ENCODE data around the gene GMIP.
"Not testable (repeated sequence)": the region's sequence is repeated elsewhere in the genome, so short reads cannot be mapped to it uniquely, and the experiment has no call there.

Gene GMIP

DNA sequence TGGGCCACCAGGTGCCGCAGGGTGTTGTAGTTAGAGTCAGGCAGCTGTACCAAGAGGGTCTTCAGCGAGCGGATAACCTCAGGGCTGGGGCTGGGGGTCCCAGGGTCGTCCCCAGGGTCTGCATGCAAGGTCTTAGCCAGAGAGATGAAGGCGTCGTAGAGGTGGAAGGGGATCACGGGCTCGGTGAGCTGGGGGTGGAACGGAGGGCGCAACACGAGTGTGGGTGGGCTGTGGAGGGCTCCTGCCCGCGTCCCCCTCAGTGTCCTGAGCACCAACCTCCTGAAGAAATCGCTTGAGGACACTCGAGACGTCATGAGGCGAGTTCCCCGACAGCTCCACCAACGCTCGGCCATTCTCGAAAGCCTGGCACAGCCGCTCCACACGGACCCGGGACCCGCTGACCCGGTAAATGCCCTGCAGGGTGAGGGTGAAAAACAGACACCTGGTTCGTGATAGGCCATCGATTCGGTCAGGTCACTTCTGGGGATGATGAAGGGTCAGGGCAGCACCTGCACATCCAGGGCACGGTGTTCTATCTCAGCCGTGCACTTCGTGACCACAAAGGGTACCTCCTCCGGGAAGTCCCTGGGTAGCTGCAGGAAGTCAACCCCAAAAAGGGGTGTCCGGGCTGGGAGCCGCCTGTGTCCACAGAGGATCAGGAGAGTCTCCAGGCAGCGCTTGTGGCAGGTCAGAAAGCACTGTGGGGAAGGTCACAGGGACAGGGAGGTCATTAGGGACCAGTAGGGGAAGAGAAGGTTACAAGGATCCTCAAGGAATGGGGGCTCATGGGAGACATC lies 8.7 kb downstream of the GMIP start:
- DNase-seq (ENCODE audit: low read depth, low spot score), result no peak

DNA sequence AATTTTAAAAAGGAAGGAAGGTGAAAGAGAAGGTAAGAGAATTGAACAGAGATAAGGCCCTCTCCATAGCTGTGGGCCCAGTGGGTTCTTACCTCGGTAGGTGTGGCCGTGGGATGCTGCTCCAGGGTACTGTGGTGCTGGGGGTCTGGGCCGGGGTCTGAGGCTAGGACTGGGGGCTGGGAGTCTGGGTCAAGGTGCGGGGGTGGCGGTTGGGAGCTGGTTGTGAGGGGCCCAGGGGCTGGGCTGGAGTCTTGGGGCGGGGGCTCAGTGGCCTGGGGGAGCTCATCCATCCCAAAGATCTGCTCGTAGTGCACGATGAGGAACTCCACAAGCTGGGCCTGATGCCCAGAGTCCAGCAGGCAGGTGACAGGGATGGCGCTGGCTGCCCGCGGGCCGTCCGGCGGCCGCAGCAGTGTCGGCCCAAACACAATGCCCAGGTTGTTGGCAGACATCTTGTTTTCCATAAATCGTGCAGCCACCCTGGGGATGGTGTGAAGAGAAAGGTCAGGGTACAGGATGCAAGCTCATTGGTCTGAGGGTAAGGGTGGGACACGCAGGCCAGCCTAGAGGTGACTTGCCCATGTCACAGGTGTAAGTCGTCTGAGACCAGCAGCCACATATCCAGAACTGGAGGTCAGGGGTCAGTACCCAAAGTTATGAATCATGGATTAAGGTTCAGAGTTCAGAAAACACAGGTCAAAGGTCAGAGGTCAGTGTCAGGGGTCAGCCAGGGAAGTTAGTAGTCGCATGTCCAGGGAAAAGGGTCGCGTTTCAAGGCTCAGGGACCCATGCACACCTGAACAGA lies 9.5 kb downstream of the GMIP start:
- DNase-seq (ENCODE audit: low read depth, low spot score), result no peak

DNA sequence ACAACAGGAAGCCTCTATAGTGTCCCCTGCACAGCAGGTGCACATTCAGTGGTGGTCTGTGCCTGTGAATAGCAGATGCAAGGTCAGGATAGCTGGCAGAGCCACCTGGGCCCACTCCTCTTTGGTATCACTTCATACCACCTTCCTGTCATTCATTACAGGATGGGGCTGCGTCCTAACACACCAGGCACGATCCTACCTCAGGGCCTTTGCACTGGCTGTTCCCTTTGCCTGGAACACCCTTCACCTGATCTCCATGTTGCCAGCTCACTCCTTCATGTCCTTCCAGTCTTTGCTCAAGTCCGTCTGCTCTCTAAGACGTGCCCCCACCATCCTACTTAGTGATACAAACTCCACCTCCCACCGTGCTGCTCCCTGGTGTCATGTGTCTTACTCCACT lies 10.8 kb downstream of the GMIP start:
- DNase-seq (ENCODE audit: low read depth, low spot score), result no peak

DNA sequence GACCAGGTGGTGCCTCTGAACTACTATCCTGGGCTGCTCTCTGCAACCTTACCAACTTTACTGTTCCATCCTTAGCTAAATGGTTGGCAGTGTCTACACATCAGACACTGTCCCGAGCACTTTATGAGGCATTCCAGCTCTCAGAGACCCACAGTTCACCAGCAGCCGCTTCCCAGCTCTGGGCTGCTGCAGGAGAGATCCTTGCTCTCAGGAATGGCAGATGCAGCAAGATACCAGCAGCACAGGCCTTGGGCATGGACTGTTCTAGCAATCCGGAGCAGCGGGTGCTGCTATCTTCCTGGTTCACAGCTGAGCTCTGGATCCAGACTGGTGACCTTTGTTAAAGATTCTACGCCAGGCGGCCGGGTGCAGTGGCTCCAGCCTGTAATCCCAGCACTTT lies 12.1 kb downstream of the GMIP start:
- no peak for DNase-seq (ENCODE audit: low read depth, low spot score)

DNA sequence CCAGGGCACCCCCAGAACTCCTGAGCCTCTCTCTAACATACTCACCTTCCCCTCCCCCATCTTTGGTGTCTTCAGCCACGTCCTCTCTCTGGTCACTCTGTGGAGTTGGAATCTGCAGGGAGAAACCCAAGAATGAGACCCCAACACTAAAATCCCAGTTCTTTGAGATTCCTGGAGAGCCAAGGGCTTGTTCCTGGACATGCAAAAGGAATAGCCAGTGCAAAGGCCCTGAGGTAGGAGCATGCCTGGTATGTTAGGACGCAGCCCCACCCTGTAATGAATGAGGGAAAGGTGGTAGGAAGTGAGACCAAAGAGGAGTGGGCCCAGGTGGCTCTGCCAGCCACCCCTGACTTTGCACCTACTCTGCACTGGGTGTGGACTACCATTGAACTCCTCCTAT lies 13.0 kb downstream of the GMIP start:
- DNase-seq (ENCODE audit: low read depth, low spot score), result no peak

DNA sequence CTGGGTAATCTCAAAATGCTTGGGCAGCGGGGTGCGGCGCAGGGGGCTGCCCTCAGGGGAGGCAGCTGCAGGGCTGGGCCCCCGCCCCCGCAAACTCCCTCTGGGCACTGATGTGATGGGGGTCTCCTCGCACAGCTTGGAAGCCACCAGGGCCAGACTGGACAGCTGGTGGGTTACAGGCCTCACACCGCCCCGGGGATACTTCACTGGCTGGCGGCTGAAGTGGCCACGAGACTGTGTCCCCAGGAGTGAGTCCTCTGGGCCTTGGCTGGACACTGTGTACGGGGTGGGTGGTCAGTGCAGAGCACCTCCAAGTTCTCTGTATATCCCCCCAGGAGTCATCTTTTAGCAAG lies 13.4 kb downstream of the GMIP start:
- DNase-seq (ENCODE audit: low read depth, low spot score), result no peak

DNA sequence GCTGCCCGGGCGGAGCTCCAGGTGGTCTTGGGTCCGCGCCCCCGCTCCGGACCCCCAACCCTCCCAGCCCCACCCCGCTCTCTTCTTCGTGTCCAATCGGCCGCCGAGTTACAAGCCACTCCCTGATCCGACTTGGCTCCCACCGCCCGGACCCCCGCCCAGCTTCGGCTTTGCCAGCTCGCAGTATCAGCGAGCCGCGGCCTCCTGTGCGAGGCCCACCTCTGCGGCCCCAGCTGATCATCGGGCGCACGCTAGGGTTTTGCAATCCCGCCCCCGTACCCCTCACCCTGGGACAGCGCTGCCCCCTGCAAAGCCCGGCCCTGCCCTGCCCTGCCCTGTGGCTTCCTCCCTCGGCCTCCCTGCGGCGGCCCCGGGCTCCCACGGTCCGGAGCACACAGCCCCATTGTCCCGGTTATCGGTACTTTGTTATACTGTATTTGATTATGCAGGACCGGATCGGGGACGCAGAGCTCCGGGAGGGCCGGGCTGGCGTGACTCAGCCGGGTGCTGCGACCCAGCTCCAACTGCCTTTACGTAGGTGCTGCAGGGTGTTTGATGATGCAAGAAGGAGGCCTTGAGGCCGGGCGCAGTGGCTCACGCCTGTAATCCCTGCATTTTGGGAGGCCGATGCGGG lies 14.8 kb downstream of the GMIP start:
- no peak for DNase-seq (ENCODE audit: low read depth, low spot score)

DNA sequence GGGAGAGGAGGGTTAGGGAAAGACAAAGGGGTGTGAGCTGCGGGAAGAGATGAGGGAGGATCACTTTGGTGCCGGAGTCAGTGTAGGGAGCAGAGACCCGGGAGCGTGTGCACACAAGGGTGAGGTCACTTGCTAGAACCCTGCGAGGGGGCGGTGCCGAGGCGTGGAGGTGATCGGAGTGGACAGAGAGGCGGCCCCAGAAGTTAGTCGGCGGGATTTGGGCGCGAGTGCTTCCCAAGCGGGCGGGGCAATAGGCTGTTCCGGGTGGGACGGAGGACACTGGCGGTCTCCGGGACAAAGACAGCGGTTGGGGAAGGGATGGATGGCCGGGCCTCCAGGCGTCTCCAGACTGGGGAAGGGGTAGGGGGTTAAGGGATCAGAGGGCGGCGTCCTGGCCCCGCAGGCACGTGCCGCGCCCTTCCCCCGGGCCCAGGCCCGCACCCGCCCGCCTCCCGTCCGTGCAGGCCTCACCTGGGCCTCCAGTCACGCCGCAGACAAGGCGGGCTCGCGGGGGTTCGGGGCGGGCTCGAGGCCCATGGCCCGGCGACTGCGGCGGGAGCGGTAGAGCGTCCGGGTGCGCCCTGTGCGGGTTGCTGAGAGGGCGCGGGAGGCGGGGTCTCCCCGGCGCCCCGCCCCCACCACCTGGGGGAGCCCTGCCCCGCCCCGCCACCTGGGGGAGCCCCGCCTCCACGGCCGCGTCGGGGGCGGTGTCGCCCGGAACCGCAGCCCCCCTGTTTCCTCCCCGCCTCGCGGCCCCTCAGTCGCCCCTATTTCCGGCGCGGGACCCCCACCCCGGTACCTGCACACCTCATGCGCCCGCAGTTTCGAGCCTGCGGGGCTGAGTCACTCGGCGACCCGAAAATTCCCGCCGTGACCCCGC lies 15.6 kb downstream of the GMIP start, which contains the start of gene LPAR2:
Gene LPAR2, minus strand, starts transcription at position 600 of the 880 bp plus-strand sequence. CDS start 945 bp downstream, outside the sequence.
- no peak for DNase-seq (ENCODE audit: low read depth, low spot score)

DNA sequence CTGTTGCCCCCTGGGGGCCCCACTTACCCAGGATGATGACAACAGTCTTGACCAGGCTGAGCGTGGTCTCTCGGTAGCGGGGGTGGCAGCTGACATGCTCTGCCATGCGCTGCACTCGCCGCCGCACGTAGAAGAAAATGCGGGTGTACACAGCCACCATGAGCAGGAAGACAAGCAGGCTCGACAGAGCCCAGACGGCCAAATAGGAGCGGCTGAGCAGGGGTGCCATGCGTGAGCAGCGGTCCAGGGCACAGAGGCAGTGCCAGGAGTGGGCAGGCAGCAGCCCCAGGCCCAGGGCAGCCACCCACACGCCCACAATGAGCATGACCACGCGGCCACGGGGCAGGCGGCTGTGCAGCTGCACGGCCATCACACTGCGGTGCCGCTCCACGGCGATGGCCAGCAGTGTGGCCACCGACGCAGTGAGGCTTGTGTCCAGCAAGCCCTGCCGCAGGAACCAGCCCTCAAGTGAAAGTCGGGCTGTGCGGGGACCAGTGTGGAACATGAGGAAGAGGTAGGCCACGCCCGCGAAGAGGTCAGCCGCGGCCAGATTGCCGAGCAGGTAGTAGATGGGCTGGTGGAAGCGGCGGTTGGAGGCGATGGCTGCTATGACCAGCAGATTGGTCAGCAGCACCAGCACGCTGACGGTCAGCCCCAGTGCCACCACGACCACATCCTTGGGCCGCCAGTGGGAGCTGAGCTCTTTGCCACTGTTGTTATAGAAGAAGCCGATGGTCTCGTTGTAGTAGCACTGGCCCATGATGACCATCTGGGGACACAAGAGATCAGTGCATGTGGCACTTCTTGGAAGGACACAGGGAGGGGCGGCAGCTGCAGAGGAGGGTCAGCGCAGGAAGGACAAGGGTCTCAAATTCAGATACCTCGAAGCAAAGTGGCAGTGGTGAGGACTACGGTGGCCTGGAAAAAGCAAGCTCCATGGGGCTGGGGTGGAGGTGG lies 16.7 kb downstream of the GMIP start:
- no peak for DNase-seq (ENCODE audit: low read depth, low spot score)

DNA sequence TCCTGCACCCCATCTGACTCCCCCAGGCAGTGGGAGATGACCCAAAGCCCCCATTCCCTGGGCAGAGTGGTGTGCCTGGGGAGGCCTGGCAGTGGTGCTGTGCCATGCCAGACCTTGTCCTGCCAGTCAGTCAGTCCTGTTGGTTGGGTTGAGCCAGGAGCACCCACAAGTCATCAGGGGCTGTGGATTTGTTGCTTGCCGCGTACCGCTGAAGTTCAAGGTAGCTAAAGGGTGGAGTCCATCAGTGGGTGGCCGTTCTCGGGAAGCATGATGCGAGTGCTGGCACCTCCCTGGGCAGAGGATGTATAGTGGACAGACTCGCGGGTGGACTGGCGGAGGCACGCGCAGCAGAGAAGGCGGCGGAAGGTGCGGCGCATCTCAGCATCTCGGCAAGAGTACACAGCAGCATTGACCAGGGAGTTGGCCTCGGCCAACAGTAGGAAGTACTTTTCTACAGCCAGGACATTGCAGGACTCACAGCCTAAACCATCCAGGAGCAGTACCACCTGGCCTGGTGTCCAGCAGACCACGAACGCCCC lies 19.4 kb downstream of the GMIP start:
- DNase-seq (ENCODE audit: low read depth, low spot score), result no peak

DNA sequence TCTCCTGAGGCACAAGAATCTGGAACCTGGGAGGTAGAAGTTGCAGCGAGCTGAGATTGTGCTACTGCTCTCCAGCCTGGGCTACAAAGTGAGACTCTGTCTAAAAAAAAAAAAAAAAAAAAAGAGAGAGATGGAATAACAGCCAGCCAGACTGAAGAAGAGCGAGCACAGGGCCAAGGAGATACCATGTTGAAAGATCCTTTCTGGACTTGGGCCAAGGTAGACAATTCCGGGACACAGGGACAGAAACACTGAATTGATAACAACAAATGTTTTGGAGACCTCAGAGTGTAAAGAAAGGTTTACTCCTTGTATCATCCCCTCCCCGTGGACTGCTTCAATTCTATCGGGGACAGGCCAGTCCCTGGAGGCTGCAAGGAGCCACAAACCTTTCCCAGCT lies 20.1 kb downstream of the GMIP start:
- DNase-seq (ENCODE audit: low read depth, low spot score), result no peak

DNA sequence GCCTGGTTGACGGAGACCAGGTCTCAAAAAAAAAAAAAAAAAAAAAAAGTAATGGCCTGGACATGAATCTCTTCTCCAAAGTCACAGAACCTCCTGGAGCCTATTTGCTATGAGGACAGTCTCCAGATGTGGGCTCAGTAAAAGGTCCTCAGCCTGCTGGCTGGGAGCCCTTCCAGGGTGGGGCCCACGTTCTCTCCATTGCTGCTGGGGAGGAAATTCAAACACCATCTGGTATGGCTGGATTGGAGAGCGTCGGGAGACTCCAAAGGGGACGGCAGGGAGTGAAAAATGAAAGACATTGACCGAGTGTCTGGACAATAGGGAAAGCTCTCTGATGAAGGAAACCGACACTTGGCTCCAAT lies 23.6 kb downstream of the GMIP start:
- DNase-seq (ENCODE audit: low read depth, low spot score), result no peak

DNA sequence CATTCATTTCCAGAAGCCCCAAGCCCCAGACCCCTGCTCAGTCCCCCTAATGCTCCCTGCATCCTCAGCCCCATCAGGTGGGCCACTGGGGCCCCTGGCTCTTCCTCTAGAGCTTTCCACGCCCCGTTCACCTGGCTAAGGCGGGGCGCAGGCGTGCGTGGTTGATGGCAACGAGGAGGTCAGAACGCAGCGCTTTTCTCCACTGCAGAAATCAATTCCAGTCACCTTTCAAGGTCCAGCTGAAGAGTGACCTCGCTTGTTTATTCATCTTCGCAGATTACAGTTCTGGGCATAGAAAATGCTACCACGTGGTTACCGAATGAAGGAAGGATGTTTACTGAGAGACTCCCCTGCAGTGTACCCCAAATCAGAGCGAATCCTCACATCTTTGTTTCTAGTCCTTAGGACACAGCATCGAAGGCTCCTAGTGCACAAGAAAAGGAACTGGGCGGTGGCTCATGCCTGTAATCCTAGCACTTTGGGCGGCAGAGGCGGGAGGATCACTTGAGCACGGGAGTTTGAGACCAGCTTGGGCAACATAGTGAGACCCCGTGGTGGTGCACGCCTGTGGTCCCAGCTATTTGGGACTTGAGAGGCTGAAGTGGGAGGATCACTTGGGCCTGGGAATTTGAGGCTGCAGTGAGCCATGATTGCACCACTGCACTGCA lies 24.1 kb downstream of the GMIP start:
- DNase-seq (ENCODE audit: low read depth, low spot score), result no peak

DNA sequence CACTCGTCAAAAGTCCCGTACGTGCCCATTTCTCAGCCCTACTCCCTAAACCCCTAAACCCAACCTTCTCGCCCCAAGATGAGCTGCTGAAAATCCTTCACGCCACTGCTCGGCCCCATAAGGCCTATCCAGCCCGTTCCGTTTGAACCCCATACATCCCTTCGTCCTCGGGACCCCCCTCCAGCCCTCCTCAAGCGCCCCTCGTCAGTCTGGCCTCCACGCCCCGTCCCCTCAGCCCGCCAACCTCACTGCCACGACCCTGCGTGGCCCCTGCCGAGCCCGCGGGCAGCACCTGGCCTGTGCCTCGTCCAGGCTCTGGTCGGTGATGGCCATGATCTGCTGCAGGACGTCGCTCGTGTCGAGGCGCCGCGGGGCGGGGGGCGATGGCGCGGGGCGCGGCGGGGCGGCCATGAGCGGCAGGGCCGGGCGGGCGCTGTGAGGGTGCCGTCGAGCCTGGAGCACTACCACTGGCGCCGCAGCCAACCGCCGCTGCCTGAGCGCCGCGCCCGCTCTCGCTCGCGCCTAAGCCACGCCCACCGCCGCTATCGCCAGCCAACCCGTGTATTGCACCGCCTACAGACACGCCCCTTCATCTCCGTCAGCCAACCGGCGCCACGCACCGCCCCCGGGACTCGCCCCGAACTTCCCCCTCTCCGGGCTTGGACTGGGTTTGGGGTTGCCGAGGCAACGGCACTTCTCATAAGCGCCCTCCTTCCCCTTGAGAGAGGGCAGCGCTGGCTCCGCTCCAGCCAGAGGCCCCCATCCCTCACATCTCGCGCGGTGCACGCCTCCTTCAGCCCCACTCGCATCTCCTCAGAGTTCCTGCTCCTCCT lies 25.0 kb downstream of the GMIP start, which contains the start of gene PBX4:
Gene PBX4, minus strand, starts transcription at position 469 of the 833 bp plus-strand sequence. Its CDS starts 58 bp downstream, at position 411.
- DNase-seq (ENCODE audit: low read depth, low spot score), result peak; percentile 57

DNA sequence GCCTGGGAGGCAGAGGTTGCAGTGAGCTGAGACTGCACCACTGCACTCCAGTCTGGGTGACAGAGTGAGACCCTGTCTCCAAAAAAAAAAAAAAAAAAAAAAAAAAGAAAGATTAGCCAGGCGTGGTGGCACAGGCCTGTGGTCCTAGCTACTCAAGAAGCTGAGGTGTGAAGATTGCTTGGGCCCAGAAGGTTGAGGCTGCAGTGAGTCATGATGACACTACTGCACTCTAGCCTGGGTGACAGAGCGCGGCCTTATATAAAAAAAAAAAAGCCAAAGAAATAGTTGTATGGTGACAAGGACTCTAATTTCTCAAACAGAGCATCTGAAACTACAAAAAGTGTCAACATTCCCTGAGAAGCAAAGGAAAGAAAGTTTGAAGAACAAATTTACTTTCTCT lies 28.4 kb downstream of the GMIP start:
- DNase-seq (ENCODE audit: low read depth, low spot score), result no peak

DNA sequence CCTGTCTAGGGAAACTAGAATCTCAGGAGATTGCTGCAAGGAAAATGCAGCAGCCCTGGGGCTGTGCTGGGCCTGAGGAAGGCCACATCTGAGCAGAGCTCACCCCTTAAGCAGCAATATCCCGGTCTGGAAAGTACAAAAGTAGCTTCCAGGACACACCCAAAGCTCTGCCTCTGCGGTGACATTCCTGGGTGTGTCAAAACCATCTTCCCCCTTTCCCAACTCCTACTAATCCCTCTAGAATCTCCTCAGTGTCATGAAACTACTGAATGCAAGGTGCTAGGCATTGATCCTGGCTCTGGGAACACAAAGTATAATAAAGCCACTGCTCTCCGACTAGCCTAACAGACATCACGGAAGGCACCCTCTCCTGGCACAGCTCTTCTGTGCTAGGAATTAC lies 30.0 kb downstream of the GMIP start:
- DNase-seq (ENCODE audit: low read depth, low spot score), result no peak

DNA sequence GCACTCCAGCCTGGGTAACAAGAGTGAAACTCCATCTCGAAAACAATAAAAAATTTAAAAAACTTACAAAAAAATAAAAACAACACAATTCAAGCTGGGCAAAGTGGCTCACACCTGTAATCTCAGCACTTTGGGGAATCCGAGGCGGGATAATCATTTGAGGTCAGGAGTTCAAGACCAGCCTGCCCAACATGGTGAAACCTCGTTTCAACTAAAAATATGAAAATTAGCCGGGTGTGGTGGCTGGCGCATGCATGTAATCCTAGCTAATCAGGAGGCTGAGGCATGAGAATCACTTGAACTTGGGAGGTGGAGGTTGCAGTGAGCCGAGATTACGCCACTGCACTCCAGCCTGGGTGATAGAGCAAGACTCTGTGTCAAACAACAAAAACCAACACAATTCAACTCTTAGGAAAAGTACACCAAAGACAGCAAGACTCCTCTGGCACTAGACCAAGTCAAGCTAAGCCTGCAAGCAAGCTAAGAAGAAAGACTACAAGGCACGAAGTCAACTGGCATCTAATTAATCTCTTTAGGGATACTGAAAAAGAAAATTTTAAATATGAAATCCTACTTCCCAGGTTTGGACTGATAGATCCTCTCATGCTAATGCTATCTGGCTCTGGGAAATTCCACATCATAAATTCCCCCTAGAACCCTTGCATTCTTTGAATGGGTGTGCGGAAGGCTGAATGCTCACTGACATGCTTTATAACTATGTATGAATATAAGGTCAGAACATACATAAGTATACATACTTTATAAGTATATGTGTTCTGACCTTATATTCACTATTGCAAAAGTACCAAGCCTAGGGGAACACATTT lies 32.9 kb downstream of the GMIP start:
- no peak for DNase-seq (ENCODE audit: low read depth, low spot score)

DNA sequence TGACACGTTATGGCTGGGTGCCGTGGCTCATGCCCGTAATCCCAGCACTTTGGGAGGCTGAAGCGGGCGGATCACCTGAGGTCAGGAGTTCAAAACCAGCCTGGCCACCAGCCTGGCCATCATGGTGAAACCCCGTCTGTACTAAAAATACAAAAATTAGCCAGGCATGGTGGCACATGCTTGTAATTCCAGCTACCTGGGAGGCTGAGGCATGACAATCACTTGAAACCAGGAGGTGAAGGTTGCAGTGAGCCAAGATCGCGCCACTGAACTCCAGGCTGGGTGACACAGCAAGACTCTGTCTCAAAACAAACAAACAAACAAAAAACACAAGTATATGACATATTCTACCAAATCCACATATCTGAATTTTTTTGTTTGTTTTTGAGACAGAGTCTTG lies 36.8 kb downstream of the GMIP start:
- DNase-seq (ENCODE audit: low read depth, low spot score), result not testable (repeated sequence)

Data from brain pericyte (primary cell).